ENCODE data around the gene IMP3. TPM values are rescaled to one million over a fixed set of nuclear protein-coding genes. Genes with fewer than 3 reads are reported as not detected.

Gene IMP3, protein sequence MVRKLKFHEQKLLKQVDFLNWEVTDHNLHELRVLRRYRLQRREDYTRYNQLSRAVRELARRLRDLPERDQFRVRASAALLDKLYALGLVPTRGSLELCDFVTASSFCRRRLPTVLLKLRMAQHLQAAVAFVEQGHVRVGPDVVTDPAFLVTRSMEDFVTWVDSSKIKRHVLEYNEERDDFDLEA
- 30.2 and 42.6 TPM in 2 replicates for total RNA-seq (2011; cell fraction: chromatin; rRNA removed; ENCODE audit: low replicate concordance)
- total RNA-seq (2011; cell fraction: nucleolus; rRNA removed), result 67.6 and 76.2 TPM in 2 replicates
- total RNA-seq (2011; cell fraction: nucleoplasm; rRNA removed), result 56.2 and 65.3 TPM in 2 replicates
- 140 and 159 TPM in 2 replicates for total RNA-seq (2014; rRNA removed)
- 74.4 and 74.6 TPM in 2 replicates for total RNA-seq (2014; rRNA removed; fragmentation: Illumina TruSeq; extraction: Trizol)
- 87.6 and 93.6 TPM in 2 replicates for total RNA-seq (2015; rRNA removed; fragmentation: Illumina TruSeq; extraction: Trizol)
- 113 and 124 TPM in 2 replicates for total RNA-seq (2021)
- 58.5 and 68.3 TPM in 2 replicates for polyA plus RNA-seq (2011; rRNA removed)
- 92.2 and 249 TPM in 2 replicates for polyA plus RNA-seq (2011; cell fraction: cytosol; rRNA removed)
- 55.6 and 61.8 TPM in 2 replicates for polyA plus RNA-seq (2011; cell fraction: nucleus; rRNA removed)
- 84.1 and 118 TPM in 2 replicates for polyA plus RNA-seq (2012)
- polyA plus RNA-seq (2014; fragmentation: Illumina TruSeq; extraction: Trizol), result 44.5 and 47.1 TPM in 2 replicates
- 10 to 100 TPM; 14.5 to 15.5 TPM for polyA plus RNA-seq (2014; fragmentation: Nextera tagmentation; extraction: Ambion mirVana)
- 160 and 161 TPM in 2 replicates for polyA plus RNA-seq (2014; rRNA removed)
- polyA minus RNA-seq (2011; rRNA and poly(A)+ RNA removed), result 15.4 and 19.4 TPM in 2 replicates
- polyA minus RNA-seq (2011; cell fraction: cytosol; rRNA and poly(A)+ RNA removed), result 32.6 and 34.2 TPM in 2 replicates
- polyA minus RNA-seq (2011; cell fraction: nucleus; rRNA and poly(A)+ RNA removed), result 26.5 and 42.5 TPM in 2 replicates
- percentile 79 among the genes with signal in this experiment for Bru-seq, nascent RNA
- percentile 76 among the genes with signal in this experiment for BruChase-seq, experiment 1, labeled RNA remaining after a 2-hour chase
- percentile 81 among the genes with signal in this experiment for BruChase-seq, experiment 2, labeled RNA remaining after a 6-hour chase
- long read RNA-seq, experiment 1, transcript IMP3-202 (1 exons, 1,237 nt), result major isoform, 363 of 372 reads
- long read RNA-seq, experiment 1, partial matches to known transcripts, result 1 of 372 reads
- long read RNA-seq, experiment 1, other reads (novel, unspliced or antisense), result 7 of 372 reads
- long read RNA-seq, experiment 2, transcript IMP3-202 (1 exons, 1,237 nt), result major isoform, 177 of 177 reads
- long read RNA-seq, experiment 2, partial matches to known transcripts, result 0 of 177 reads
- long read RNA-seq, experiment 2, other reads (novel, unspliced or antisense), result 0 of 177 reads
- long read RNA-seq, experiment 3, transcript IMP3-202 (1 exons, 1,237 nt), result major isoform, 195 of 196 reads
- long read RNA-seq, experiment 3, partial matches to known transcripts, result 0 of 196 reads
- long read RNA-seq, experiment 3, other reads (novel, unspliced or antisense), result 1 of 196 reads

DNA sequence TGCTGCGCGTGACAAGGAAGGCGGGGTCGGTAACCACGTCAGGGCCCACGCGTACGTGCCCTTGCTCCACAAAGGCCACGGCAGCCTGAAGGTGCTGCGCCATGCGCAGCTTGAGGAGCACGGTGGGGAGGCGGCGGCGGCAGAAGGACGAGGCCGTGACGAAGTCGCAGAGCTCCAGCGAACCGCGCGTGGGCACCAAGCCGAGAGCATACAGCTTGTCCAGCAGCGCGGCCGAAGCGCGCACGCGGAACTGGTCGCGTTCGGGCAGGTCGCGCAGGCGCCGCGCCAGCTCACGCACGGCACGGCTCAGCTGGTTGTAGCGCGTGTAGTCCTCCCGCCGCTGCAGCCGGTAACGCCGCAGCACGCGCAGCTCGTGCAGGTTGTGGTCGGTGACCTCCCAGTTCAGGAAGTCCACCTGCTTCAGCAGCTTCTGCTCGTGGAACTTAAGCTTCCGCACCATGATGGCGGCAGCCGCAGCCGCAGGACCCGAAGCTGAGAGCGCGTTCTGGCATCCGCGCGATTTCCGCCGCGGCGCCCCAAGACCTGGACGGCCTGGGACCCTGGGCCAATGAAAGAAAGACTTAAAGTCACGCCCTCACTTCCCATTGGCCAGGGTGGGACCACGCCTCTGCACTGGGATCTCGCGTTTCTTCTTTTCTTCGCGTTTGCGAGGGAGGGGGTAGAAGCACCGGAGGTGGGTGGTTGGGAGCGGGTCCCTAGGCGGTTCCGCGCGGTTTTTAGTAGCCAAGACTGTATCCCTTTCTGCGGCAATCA lies at the start of gene IMP3:
IMP3 (minus strand) TSS at position 516 of the 774 bp plus-strand sequence; CDS start at position 460, 56 bp downstream.
- Histone ChIP-seq H3K4me3 (peak within 1 kb of the TSS; percentile 93), H2AFZ (ENCODE audit: low read depth, low read length) (peak within 1 kb of the TSS; percentile 88), H4K20me1 (replicated peaks; ENCODE audit: control insufficient read depth, insufficient read depth, low read length) (peaks cover 9% of the 10 kb centered on the region; the same call in 1 of the 2 replicates), H3K27me3 (ENCODE audit: control insufficient read depth in 2 of 2, insufficient read depth in 2 of 2, low read length in 2 of 2) (no peaks in the 10 kb centered on the region; a peak in 1 of 5 replicates), H3K4me1 (replicated peaks in 1 of 2; ENCODE audit: control insufficient read depth in 2 of 2, insufficient read depth in 2 of 2, low read length in 2 of 2) (peaks cover 18 to 34% of the 10 kb centered on the region in 2 experiments), H3K27ac (ENCODE audit: extremely low read depth, low read depth, low read length) (peak within 1 kb of the TSS; percentile 86), H3K79me2 (ENCODE audit: control insufficient read depth, insufficient read depth, low read length) (peaks cover 47% of the 10 kb centered on the region), H3K4me2 (ENCODE audit: insufficient read depth, low read length) (peak within 1 kb of the TSS; percentile 95), H3K9me3 (replicated peaks; ENCODE audit: control insufficient read depth, insufficient read depth, low read depth, low read length) (no peaks in the 10 kb centered on the region), H3K9ac (ENCODE audit: insufficient read depth in 1 of 2, low read depth in 2 of 2, low read length in 2 of 2) (peak within 1 kb of the TSS; percentile 80 to 100), H3K36me3 (ENCODE audit: control insufficient read depth, insufficient read depth, low read length) (peaks cover 15% of the 10 kb centered on the region), H3K9me1 (ENCODE audit: control insufficient read depth, insufficient read depth, low read length) (no peaks in the 10 kb centered on the region)
- in situ Hi-C loops (cut with MboI), result no loop called here
- intact Hi-C loops (cut with micrococcal nuclease), result loop anchor here (1.0 to 5.0 kb wide), 5 partner anchors 15 to 271 kb away; partner anchors contain the start of genes MAN2C1, SIN3A and SNUPN
- FAIRE-seq, result peak; percentile 94
- DNase-seq (ENCODE audit: extremely low read depth in 1 of 4, low spot score in 3 of 4), result peak; percentile 97 to 99 (median 98)
- WGBS (ENCODE audit: insufficient coverage, low coverage, missing lambda C conversion rate), result under 1% methylated on average over 71 of the region's 83 CpGs
- peak; percentile 94 for ATAC-seq
- POLR2A ChIA-PET, result interaction anchor here (0.5 to 4.9 kb wide), 19 partner anchors 9 to 574 kb away, joined by 3 to 60 read pairs (median 4); partner anchors contain the start of genes MAN2C1, SIN3A and SNUPN
- BruUV-seq (replicated peaks), result no TSS peak
- CTCF ChIA-PET (ENCODE audit: low intra/inter-chr PET ratio), result interaction anchor here (0.6 to 2.1 kb wide), 6 partner anchors 44 to 272 kb away, joined by 3 to 10 read pairs (median 6); partner anchors contain the start of gene MAN2C1
- TF ChIP-seq, protein P1, sequence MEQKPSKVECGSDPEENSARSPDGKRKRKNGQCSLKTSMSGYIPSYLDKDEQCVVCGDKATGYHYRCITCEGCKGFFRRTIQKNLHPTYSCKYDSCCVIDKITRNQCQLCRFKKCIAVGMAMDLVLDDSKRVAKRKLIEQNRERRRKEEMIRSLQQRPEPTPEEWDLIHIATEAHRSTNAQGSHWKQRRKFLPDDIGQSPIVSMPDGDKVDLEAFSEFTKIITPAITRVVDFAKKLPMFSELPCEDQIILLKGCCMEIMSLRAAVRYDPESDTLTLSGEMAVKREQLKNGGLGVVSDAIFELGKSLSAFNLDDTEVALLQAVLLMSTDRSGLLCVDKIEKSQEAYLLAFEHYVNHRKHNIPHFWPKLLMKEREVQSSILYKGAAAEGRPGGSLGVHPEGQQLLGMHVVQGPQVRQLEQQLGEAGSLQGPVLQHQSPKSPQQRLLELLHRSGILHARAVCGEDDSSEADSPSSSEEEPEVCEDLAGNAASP (IDR thresholded peaks at IDR 0.05), result no peak
- TF ChIP-seq RFX1 (IDR thresholded peaks at IDR 0.05) (no peak), MAFG (tag; conservative IDR thresholded peaks at IDR 0.05) (no peak), PPARD (CRISPR knock-in tag; IDR thresholded peaks at IDR 0.05) (no peak), ZFP36 (IDR thresholded peaks at IDR 0.05; ENCODE audit: low read depth, low read length, partially characterized antibody) (no peak), NR3C1 (CRISPR knock-in tag; IDR thresholded peaks at IDR 0.05) (no peak; the same call in 1 of the 2 replicates), SMAD2 (IDR thresholded peaks at IDR 0.05; ENCODE audit: low read depth, low read length) (no peak), XRCC4 (IDR thresholded peaks at IDR 0.05; ENCODE audit: extremely low read depth, insufficient read depth, insufficient read length) (no peak), KLF6 (CRISPR knock-in tag; IDR thresholded peaks at IDR 0.05; ENCODE audit: borderline replicate concordance) (no peak)
- TF ChIP-seq, protein P2, sequence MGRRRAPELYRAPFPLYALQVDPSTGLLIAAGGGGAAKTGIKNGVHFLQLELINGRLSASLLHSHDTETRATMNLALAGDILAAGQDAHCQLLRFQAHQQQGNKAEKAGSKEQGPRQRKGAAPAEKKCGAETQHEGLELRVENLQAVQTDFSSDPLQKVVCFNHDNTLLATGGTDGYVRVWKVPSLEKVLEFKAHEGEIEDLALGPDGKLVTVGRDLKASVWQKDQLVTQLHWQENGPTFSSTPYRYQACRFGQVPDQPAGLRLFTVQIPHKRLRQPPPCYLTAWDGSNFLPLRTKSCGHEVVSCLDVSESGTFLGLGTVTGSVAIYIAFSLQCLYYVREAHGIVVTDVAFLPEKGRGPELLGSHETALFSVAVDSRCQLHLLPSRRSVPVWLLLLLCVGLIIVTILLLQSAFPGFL (CRISPR knock-in tag; IDR thresholded peaks at IDR 0.05), result no peak
